Activated T-cell treated with anti-CD3 and anti-CD28 coated beads for 24 hours (primary cell): ENCODE results near the gene CHIA.
"Not testable (repeated sequence)": the region's sequence is repeated elsewhere in the genome, so short reads cannot be mapped to it uniquely, and the experiment has no call there.

Experiments used
- DNase-seq: peaks from one replicate; pipeline ENCODE4 v3.0.0-alpha.2; 2020; ENCODE audit warnings: low read depth

The CHIA gene

DNA sequence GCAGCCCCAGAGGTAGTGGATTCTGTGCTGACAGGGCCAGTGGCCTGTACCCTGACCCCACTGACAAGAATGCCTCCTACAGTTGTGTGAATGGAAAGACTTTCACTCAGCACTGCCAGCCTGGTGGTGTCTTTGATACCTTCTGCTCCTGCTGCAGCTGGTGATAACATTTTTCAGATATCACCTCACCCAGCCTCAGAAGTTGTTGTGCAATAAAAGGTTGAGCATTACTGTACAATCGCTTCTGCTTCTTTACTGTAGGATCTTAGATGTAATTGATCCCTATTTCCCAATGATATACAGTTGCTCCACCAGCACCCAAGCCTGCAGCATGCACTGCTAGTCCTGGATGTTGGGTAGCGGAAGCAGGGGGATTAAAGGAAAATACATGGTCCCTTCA lies 4.8 kb upstream of the CHIA start:
- DNase-seq: no peak

DNA sequence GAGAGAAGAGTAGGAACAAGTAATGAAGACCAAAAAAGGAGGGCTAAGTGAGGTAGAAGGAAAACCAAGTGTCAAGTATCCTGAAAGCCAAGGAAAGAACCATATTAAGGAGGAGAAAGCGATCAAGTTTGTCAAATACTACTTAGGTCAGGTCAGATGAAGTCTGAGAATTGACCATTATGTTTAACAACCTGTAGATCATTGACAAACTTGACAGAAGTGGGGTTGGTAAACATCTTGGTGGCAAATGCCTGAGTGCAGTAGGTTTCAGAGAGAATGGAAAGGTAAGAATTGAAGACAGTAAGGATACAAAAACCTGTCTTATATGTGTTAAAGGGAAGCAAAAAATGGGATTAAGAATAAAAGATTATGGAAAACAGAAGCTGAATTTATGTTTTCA lies 3.7 kb upstream of the CHIA start:
- no peak for DNase-seq

DNA sequence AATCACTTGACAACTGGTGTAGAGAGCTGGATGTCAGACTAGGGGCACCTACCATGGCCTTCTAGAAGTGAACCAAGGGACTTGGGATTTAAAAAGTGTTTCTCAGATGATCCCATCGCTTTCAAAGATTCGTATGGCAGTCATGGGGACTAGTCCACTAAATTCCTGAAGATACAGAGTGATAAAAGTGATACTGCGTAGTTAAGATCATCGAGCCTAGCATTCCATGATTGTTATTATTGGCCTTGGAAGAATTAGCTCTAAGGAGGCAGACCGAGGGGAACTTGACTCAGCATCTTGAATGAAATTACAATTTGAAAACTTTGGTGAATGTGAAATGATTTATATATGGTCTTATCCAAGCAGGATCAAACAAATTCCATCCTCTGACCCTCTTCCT lies 1.3 kb upstream of the CHIA start:
- DNase-seq: no peak

DNA sequence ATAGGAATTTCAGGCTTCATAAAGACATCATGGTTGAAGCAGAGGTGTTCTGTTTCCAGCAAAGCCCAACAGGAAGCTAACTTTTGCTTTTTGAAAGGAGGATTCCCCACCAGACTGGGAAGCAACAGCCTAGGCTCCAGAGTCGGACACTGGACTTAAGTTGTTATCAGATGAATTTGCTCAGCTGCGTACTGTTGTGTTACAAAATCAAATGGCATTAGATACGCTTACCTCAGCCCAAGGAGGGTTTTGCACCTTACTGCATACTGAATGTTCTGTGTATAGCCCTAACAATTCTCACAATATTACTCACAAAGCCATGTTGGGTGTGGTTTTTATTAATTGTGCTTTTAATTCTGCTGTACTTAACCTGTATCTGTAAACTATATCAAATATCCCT lies 547 bp upstream of the CHIA start:
- DNase-seq: no peak

DNA sequence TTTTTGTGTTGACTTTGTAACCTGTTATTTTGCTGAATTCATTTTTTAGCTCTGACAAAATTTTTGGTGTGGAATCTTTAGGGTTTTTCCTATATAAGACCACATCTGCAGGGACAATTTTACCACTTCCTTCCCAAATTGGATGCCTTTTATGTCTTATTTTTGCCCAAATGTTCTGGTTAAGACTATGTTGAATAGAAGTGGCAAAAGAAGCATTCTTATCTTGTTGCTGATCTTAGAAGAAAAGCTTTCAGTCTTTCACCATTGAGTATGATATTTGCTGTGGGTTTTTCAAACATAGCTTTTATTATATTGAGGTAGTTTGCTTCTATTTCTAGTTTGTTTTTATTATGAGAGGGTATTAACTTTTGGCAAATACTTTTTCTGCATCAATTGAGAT lies 3.7 kb downstream of the CHIA start:
- no peak for DNase-seq

DNA sequence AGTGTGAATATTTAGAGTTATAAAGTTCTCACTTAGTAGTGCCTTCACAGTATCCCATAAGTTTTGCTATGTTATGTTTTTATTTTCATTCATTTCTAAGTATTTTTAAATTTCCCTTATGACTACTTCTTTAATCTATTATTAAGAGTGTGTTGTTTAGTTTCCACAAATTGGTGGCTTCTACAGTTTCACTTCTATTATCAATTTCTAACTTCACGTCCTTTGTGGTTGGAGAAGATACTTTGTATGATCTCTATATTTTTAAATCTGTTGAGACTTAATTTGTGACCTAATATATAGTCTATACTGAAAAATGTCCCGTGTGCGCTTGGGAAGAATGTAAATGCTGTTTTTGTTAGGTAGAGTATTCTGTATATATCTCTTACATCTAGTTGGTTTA lies 11.7 kb downstream of the CHIA start:
- DNase-seq: no peak

DNA sequence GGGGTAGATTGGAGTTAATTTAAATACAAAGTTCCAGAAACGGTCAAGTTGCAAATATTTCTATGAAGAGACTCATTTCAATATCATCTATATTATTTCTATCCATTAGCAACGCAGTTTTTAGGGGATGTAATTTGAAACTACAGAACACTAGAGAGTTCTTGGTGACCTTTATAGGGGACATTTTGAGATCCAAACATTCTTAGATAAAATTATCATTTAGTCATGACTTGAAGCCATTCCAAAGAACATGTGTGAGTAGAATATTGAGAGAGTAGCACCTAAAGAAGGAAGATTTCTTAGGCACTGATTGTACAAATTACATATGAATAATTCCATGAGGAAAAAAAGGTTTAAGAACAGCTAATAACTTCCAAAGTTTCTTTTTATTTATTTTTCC lies 19.0 kb downstream of the CHIA start:
- DNase-seq: no peak

DNA sequence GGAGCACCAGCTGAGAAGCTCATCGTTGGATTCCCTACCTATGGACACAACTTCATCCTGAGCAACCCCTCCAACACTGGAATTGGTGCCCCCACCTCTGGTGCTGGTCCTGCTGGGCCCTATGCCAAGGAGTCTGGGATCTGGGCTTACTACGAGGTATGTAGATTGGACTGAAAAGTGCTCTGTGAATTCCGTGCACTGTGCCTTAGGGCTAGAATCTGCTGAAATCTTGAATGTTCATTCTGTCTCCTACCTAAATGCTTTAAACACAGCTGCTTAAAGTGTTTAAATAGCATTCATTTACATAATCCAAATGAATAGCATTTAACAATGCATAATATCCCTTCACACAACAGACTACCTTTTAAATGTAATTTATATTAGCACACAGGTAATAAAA lies 27.9 kb downstream of the CHIA start:
- no peak for DNase-seq

DNA sequence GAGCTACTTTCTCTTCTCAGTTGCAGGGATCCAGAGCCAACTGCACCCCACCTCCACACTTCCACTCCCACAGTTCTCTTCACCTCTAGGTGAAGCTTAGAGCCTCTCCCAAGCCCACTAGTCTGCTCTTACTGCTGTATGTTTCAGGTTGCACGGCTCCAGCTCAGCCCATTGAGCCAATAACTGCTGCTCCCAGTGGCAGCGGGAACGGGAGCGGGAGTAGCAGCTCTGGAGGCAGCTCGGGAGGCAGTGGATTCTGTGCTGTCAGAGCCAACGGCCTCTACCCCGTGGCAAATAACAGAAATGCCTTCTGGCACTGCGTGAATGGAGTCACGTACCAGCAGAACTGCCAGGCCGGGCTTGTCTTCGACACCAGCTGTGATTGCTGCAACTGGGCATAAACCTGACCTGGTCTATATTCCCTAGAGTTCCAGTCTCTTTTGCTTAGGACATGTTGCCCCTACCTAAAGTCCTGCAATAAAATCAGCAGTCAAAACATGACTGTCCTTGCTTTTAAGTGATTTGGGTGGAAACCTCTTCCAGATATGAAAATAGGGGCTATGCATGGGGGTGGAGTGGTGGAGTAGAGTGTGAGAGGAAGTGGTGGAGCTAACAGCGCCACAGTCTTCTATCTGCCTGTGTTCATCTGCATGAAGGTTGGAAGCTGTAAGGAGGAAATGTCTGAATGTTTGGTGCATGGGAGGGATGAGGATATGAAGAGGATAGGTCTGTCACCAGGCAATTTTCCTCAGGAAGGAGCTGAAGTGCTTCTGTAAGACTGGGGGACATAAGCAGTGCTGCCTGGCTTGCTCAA lies 29.6 kb downstream of the CHIA start:
- no peak for DNase-seq

DNA sequence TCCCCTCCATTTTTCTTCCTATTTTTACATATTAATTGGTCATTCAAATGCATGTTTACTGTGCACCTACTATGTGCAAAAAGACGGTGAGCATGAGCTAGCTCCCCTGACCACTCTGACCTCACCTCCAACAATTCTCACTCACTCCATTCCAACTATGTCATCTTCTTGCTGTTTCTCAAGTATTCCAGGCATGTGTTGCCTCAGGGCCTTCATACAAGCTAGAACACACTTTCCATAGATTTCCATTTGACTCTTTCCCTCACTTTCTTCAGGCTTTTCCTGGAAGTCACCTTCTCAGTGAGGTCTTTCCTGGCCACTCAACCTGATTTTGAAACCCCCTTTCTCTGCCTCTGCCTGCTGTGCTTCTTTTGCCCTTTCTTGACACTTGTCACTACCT lies 32.6 kb downstream of the CHIA start:
- no peak for DNase-seq

DNA sequence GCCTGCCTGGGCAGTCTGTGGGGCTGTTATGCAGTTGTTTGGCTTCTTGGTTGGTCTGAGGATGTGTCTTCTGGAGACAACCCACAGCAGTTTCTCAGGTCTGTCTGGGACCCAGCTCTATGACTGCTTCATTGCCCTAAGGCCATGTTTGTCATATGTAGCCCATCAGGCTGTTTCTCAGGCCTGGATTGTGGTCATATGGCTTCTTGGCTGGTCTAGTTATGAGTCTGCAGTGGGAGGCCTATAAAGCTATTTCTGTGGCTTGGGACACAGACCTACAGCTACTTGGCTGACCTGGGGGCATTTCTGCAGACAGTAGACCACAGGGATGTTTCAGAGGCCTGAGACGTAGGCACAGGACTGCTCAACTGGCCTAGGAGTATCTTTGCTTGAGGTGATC lies 41.5 kb downstream of the CHIA start:
- DNase-seq: no peak

DNA sequence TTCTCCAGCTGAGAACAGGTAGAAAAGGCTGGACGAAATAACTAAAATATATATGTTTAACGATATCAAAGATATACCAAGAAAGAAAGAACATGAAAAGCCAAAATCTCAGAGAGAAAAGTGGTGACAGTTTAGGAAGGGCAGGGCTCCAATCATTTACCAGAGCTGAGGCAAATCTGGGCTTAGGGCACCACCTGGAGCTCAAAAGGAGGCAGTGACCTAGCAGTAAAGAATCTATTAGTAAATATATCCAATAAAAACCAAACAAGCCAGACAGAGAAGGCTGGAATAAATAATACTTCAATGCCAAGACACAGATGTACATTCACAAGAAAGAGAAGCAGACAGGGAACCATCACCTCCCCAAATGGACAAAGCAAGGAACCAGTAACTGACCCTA lies 43.5 kb downstream of the CHIA start:
- DNase-seq: peak; percentile 32

DNA sequence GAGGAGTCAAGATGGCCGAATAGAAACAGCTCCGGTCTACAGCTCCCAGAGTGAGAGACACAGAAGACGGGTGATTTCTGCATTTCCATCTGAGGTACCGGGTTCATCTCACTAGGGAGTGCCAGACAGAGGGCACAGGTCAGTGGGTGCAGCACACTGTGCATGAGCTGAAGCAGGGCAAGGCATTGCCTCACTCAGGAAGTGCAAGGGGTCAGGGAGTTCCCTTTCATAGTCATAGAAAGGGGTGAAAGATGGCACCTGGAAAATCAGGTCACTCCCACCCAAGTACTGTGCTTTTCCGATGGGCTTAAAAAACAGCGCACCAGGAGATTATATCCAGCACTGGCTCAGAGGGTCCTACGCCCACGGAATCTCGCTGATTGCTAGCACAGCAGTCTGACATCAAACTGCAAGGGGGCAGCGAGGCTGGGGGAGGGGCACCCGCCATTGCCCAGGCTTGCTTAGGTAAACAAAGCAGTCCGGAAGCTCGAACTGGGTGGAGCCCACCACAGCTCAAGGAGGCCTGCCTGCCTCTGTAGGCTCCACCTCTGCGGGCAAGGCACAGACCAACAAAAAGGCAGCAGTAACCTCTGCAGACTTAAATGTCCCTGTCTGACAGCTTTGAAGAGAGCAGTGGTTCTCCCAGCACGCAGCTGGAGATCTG lies 44.7 kb downstream of the CHIA start:
- DNase-seq: not testable (repeated sequence)

DNA sequence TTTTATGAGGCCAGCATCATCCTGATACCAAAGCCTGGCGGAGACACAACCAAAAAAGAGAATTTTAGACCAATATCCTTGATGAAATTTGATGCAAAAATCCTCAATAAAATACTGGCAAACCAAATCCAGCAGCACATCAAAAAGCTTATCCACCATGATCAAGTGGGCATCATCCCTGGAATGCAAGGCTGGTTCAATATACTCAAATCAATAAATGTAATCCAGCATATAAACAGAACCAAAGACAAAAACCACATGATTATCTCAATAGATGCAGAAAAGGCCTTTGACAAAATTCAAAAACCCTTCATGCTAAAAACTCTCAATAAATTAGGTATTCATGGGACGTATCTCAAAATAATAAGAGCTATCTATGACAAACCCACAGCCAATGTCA lies 48.2 kb downstream of the CHIA start:
- not testable (repeated sequence) for DNase-seq

DNA sequence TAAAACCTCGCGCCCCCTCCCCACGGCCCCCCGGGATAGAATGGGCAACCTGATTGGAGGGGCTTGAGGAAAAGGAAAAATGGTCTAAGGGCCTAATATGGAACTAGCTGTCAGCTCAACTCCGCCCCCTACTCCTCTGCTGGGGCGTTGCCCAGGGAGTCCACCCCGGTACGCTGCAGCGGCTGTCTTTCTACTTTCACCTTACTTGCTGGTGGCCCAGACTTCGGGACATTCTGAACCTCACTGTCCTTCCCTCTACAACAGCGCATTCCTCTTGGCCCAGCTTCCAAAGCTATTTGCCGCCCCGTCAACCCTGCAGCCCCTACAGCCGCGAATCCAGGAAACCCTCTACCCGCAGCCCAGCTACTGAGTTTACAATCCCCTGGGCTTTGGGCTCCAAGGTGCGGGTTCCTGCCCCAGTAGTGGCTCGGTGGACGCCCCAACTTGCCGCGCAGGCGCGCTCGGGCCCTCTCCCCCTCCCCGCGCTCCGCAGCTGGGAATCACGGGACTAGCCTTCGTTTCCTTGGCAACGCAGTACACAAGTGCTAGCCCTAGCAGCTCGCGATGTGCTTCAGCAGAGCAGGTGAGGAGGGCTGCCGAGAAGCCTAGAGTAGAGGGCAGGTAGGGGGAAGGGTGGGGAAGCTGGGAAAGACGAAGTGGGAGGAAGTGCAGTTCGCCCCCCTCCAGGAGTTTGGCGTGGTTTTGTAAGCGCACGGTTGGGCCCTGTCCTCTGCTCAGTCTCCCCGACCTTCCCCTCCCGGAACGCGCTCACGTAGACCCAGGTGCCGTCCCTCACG lies 55.6 kb downstream of the CHIA start:
- DNase-seq: peak; percentile 77

DNA sequence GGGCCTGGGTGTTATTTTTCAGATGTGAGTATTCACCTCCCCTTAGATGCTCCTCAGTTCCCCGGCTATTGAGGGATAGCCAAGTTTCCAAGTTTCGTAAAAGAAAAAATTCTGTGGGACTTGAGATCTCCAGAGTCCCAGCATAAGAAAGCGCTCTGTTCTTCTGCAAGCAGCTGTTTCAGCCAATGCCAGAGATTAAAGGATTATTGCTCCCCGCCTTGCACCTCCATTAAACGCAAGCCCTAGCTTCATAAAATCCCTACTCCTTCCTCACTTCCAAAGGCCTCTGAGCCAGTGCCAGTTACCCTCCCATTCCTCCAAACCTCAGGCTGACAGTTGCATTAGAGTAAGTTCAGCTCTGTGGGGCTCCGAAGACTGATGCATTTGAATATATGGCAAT lies 56.4 kb downstream of the CHIA start:
- DNase-seq: no peak

DNA sequence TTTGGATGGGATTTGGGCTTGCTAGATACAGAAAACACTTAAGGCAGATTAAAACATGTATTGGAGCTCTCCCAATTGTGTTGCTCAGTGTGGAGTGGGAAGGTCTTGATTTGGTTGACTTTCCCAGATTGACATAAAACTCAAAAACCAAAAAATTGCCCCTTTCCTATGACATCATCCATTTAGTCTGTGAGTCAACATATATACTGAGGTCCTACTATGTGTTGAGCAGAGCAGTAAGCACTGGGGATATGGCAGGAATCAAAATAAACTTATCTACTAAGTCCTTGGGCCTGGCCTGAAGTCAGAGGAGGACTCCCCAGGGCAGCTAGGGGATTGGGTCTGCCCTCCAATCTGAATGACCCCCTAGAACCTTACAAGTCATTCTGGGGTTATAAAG lies 61.0 kb downstream of the CHIA start:
- no peak for DNase-seq

DNA sequence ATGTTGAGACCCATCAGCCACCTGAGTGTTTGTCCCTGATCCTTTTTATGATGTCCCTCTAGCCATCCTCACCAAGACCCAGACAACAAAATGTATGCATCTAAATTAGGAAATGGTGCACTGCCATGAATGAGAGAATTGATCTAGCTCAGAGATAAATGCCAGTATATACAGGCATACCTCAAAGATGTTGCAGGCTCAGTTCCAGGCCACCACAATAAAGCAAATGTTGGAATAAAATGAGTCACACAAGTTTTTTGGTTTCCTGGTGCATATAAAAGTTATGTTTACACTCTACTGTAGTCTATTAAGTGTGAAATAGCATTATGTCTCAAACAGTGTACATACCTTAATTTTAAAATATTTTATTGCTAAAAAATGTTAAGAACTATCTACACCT lies 63.9 kb downstream of the CHIA start:
- DNase-seq: no peak

DNA sequence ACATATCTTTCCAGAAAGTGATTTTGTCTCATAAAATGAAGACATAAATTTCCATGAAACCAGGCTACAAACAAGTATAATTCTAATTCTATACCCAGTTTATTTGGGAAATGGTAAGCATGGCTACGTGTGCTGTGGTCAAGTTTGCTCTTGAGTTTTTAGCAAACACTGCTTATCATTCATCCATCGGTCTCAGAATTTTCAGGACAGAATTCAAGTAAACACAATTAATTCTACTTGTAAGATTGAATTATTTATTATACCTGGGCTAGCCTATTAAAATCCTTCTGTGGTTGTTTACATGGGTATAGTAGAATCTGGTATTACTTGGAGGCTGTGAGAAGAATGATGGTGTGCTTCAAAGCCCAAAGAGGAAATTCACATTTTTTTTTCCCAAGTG lies 68.3 kb downstream of the CHIA start:
- no peak for DNase-seq

DNA sequence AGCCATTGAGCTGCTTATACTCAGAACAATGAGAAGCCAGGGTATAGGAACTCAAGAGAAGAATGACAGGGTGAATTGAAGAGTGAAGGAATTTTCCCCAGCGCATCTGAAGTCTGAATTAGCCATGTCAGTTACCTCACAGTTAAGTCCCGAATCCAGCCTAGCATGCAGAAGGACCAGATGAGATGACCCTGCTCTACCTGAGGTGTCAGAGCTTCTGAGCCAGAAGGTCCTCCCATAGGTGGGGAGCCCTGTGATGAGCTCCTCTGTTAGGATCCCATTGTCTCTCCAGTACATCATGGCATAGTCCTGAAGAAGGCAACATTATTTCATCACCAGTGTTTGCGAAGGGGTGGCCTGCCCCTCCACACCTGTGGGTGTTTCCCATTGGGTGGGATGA lies 68.7 kb downstream of the CHIA start:
- DNase-seq: no peak

DNA sequence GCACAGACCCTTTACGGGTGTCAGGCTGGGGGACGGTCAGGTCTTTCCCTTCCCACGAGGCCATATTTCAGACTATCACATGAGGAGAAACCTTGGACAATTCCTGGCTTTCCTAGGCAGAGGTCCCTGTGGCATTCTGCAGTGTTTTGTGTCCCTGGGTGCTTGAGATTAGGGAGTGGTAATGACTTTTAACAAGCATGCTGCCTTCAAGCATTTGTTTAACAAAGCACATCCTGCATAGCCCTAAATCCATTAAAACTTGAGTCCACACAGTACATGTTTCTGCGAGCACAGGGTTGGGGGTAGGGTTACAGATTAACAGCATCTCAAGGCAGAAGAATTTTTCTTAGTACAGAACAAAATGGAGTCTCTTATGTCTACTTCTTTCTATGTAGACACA lies 69.6 kb downstream of the CHIA start:
- not testable (repeated sequence) for DNase-seq

DNA sequence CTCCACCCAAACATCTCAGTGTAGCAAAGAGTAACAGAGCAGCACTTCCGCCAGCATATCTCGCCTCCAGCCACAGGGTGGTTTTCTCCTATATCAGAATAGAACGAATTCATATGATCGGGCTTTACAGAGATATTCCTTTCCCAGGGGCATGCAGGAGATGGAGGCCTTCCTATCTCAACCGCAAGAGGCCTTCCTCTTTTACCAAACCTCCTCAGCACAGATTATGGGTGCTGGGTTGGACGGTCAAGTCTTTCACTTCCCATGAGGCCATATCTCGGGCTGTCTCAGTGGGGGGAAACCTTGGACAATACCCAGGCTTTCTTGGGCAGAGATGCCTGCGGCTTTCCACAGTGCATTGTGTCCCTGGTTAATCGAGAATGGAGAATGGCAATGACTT lies 71.1 kb downstream of the CHIA start:
- DNase-seq: no peak

DNA sequence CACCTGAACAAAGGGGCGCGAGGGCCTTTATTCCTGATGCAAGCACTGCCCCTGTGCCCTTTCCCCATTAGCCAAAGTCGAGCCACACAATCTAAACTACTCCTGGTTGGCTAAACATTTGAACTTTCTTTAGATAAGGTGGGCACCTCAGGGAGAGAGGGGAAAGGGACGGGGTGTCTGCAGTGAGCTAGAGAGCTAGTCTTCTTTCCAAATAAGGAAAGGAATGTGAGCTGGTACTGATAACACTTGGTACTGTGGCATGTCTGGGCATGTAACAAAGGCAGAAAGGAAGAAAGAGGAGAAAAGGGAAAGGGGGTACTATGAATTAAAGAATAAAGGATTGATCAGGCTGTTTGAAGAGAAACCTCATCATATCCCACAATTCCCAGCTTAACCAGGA lies 74.0 kb downstream of the CHIA start:
- no peak for DNase-seq
